WTC11 (cell line): ENCODE results near the gene CORIN. TPM values are rescaled to one million over a fixed set of nuclear protein-coding genes. Genes with fewer than 3 reads are reported as not detected.

Experiments used
- ATAC-seq: fragments of 200-7000 bp; cut with Tn5 transposase; 2 replicates; pipeline ENCODE4 v1.10.0; 2021; ENCODE audit warnings: mild to moderate bottlenecking, moderate library complexity
- CTCF ChIA-PET: fragments of 300-600 bp; sonication (Branson Sonifier 250); formaldehyde crosslinking; loops from one replicate; lab custom pipeline; 2021; ENCODE audit warnings: antibody characterized with exemption; lab: Charles Lee
- POLR2A ChIA-PET: fragments of 350-600 bp; sonication (Branson Sonifier 250); formaldehyde crosslinking; loops from one replicate; lab custom pipeline; 2021; ENCODE audit warnings: antibody characterized with exemption; lab: Charles Lee
- DNase-seq: peaks from one replicate; pipeline ENCODE4 v3.0.0; 2021; ENCODE audit warnings: low spot score
- H3K27ac Mint-ChIP-seq: 2 replicates; pipeline ENCODE4 v1.8.0; 2021; ENCODE audit warnings: mixed read lengths
- H3K27me3 Mint-ChIP-seq: 2 replicates; pipeline ENCODE4 v1.8.0; 2021; ENCODE audit warnings: low read depth, mild to moderate bottlenecking, moderate library complexity, mixed read lengths
- H3K36me3 Mint-ChIP-seq: 2 replicates; pipeline ENCODE4 v1.8.0; 2021; ENCODE audit warnings: mixed read lengths
- H3K4me1 Mint-ChIP-seq: 2 replicates; pipeline ENCODE4 v1.8.0; 2022; ENCODE audit warnings: mixed read lengths
- H3K4me3 Mint-ChIP-seq: 2 replicates; pipeline ENCODE4 v1.8.0; 2021; ENCODE audit warnings: mild to moderate bottlenecking, moderate library complexity, mixed read lengths
- H3K9me3 Mint-ChIP-seq: 2 replicates; pipeline ENCODE4 v1.8.0; 2021; ENCODE audit warnings: mixed read lengths
- ATF6 ChIP-seq: sonication (generic); formaldehyde crosslinking; IDR thresholded peaks from 2 replicates; pipeline ENCODE4 v1.8.1; 2023; ENCODE audit warnings: mild to moderate bottlenecking, missing genetic modification reagents
- CTCF ChIP-seq: fragments of 200-600 bp; IDR thresholded peaks from 2 replicates; pipeline ENCODE4 v1.8.0; 2022; ENCODE audit warnings: antibody characterized with exemption
- ETV6 ChIP-seq: sonication (generic); formaldehyde crosslinking; IDR thresholded peaks from 2 replicates; pipeline ENCODE4 v1.8.1; 2022; ENCODE audit warnings: mild to moderate bottlenecking, missing genetic modification reagents
- GTF2I ChIP-seq: fragments of 250-450 bp; sonication (Bioruptor Pico); conservative IDR thresholded peaks from 2 replicates; pipeline ENCODE4 v1.4.0; 2021; ENCODE audit warnings: mild to moderate bottlenecking
- IRF2 ChIP-seq: sonication (generic); formaldehyde crosslinking; IDR thresholded peaks from 2 replicates; pipeline ENCODE4 v1.8.0; 2022; ENCODE audit warnings: low read depth, missing genetic modification reagents, borderline replicate concordance
- MLX ChIP-seq: sonication (generic); formaldehyde crosslinking; IDR thresholded peaks from 2 replicates; pipeline ENCODE4 v1.8.1; 2023; ENCODE audit warnings: mild to moderate bottlenecking, missing genetic modification reagents, moderate library complexity
- MXD4 ChIP-seq: fragments of 250-450 bp; sonication (Bioruptor Pico); IDR thresholded peaks from 2 replicates; pipeline ENCODE4 v1.8.0; 2021; ENCODE audit warnings: mild to moderate bottlenecking, moderate library complexity, borderline replicate concordance
- NFATC4 ChIP-seq: fragments of 250-450 bp; sonication (Bioruptor Pico); IDR thresholded peaks from 2 replicates; pipeline ENCODE4 v1.9.0; 2021; ENCODE audit warnings: mild to moderate bottlenecking
- NR2C2 ChIP-seq: sonication (generic); formaldehyde crosslinking; IDR thresholded peaks from 2 replicates; pipeline ENCODE4 v1.8.0; 2022; ENCODE audit warnings: mild to moderate bottlenecking, missing genetic modification reagents
- PREB ChIP-seq: sonication (generic); formaldehyde crosslinking; IDR thresholded peaks from 2 replicates; pipeline ENCODE4 v1.8.1; 2022; ENCODE audit warnings: mild to moderate bottlenecking, missing genetic modification reagents, moderate library complexity, borderline replicate concordance
- PRRX2 ChIP-seq: fragments of 250-450 bp; sonication (Bioruptor Pico); IDR thresholded peaks from 2 replicates; pipeline ENCODE4 v1.8.0; 2021; ENCODE audit warnings: mild to moderate bottlenecking
- RELA ChIP-seq: sonication (generic); formaldehyde crosslinking; IDR thresholded peaks from 2 replicates; pipeline ENCODE4 v1.8.1; 2022; ENCODE audit warnings: missing genetic modification reagents, mild to moderate bottlenecking, borderline replicate concordance
- RORB ChIP-seq: fragments of 250-450 bp; sonication (Bioruptor Pico); IDR thresholded peaks from 2 replicates; pipeline ENCODE4 v1.9.0; 2021; ENCODE audit warnings: mild to moderate bottlenecking
- SMAD3 ChIP-seq: sonication (generic); formaldehyde crosslinking; IDR thresholded peaks from 2 replicates; pipeline ENCODE4 v1.8.0; 2022; ENCODE audit warnings: missing genetic modification reagents, mild to moderate bottlenecking, borderline replicate concordance
- SOX15 ChIP-seq: fragments of 250-450 bp; sonication (Bioruptor Pico); IDR thresholded peaks from 2 replicates; pipeline ENCODE4 v1.9.0; 2021; ENCODE audit warnings: mild to moderate bottlenecking
- USF1 ChIP-seq: sonication (generic); formaldehyde crosslinking; IDR thresholded peaks from 2 replicates; pipeline ENCODE4 v1.8.0; 2022; ENCODE audit warnings: mild to moderate bottlenecking, missing genetic modification reagents
- ZBTB43 ChIP-seq: sonication (generic); formaldehyde crosslinking; IDR thresholded peaks from 2 replicates; pipeline ENCODE4 v1.8.1; 2023; ENCODE audit warnings: mild to moderate bottlenecking, missing genetic modification reagents
- ZNF219 ChIP-seq: sonication (generic); formaldehyde crosslinking; IDR thresholded peaks from 2 replicates; pipeline ENCODE4 v1.8.0; 2023; ENCODE audit warnings: missing genetic modification reagents, mild to moderate bottlenecking, borderline replicate concordance
- ZNF416 ChIP-seq: fragments of 250-450 bp; sonication (Bioruptor Pico); IDR thresholded peaks from 2 replicates; pipeline ENCODE4 v1.9.0; 2021; ENCODE audit warnings: mild to moderate bottlenecking, inconsistent platforms
- ZNF423 ChIP-seq: fragments of 250-450 bp; sonication (Bioruptor Pico); IDR thresholded peaks from 2 replicates; pipeline ENCODE4 v2.1.2; 2022; ENCODE audit warnings: mild to moderate bottlenecking, moderate library complexity
- ZNF512 ChIP-seq: sonication (generic); formaldehyde crosslinking; IDR thresholded peaks from 2 replicates; pipeline ENCODE4 v1.8.1; 2022; ENCODE audit warnings: missing genetic modification reagents, borderline replicate concordance
- ZSCAN18 ChIP-seq: fragments of 250-450 bp; sonication (Bioruptor Pico); IDR thresholded peaks from 2 replicates; pipeline ENCODE4 v2.1.2; 2022; ENCODE audit warnings: mild to moderate bottlenecking, moderate library complexity
- total RNA-seq: library from RNA; stranded (reverse); gene quantifications from 3 replicates; pipeline ENCODE4 v1.2.3, GENCODE V29; 2021

The CORIN gene
- total RNA-seq, 1 experiment from 2014 or later = 0.33 TPM

GRCh38 chr4:47642191-47642830, 195.6 kb downstream of the CORIN start:
- no peak for DNase-seq
- no peak overlapping the region for H3K4me3 Mint-ChIP-seq
- H3K27ac Mint-ChIP-seq = no peak overlapping the region
- peaks cover 3% of the 10 kb centered on the region; the same call in 1 of the 2 replicates for H3K27me3 Mint-ChIP-seq
- no peak for ATAC-seq
- H3K36me3 Mint-ChIP-seq = peaks cover 17% of the 10 kb centered on the region
- peaks cover 15% of the 10 kb centered on the region for H3K9me3 Mint-ChIP-seq
- H3K4me1 Mint-ChIP-seq = peaks cover 7% of the 10 kb centered on the region
- TF ChIP-seq ZNF423 (no peak), MXD4 (CRISPR knock-in tag) (no peak), RELA (CRISPR knock-in tag) (no peak), ZNF512 (no peak), GTF2I (CRISPR knock-in tag) (no peak), ETV6 (CRISPR knock-in tag) (no peak), IRF2 (no peak), PRRX2 (CRISPR knock-in tag) (no peak)
- POLR2A ChIA-PET = no interaction called here
- CTCF ChIA-PET = interaction anchor here (1.6 kb wide), 1 partner anchor 194 kb away, joined by 8 read pairs; no protein-coding TSS in a partner anchor

- ChIA-PET CTCF (no interaction called here), POLR2A (no interaction called here)
- Mint-ChIP-seq H3K27me3 (peaks cover 3% of the 10 kb centered on the region; the same call in 1 of the 2 replicates), H3K36me3 (peaks cover 22% of the 10 kb centered on the region), H3K4me3 (no peak overlapping the region), H3K4me1 (peaks cover 7% of the 10 kb centered on the region), H3K27ac (no peak overlapping the region), H3K9me3 (peaks cover 21% of the 10 kb centered on the region)
- DNase-seq (no peak), ATAC-seq (no peak)
- TF ChIP-seq NR2C2 (CRISPR knock-in tag) (no peak), NFATC4 (CRISPR knock-in tag) (no peak), ZNF219 (CRISPR knock-in tag) (no peak), CTCF (no peak), ZBTB43 (CRISPR knock-in tag) (no peak), ATF6 (CRISPR knock-in tag) (no peak), MLX (CRISPR knock-in tag) (no peak), RORB (CRISPR knock-in tag) (no peak), SMAD3 (CRISPR knock-in tag) (no peak), GTF2I (CRISPR knock-in tag) (no peak), ZNF416 (CRISPR knock-in tag) (no peak), PREB (CRISPR knock-in tag) (no peak), USF1 (CRISPR knock-in tag) (no peak), ZSCAN18 (no peak), SOX15 (CRISPR knock-in tag) (no peak)
Observed at GRCh38 chr4:47641755-47642154, 196.1 kb downstream of the CORIN start.
